Measurements from ENCODE around the gene PDGFC.
"Not testable (repeated sequence)": the region's sequence is repeated elsewhere in the genome, so short reads cannot be mapped to it uniquely, and the experiment has no call there.

PDGFC gene

GRCh38 chr4:156945532-156945931 is 26.1 kb downstream of the PDGFC start:
- TF ChIP-seq LEF1 (IDR thresholded peaks at IDR 0.05; ENCODE audit: borderline replicate concordance) (no peak), NFRKB (IDR thresholded peaks at IDR 0.05) (no peak), SP1 (IDR thresholded peaks at IDR 0.05) (no peak), TARDBP (IDR thresholded peaks at IDR 0.05) (no peak), PKNOX1 (IDR thresholded peaks at IDR 0.05) (peak; percentile 6; the same call in 1 of the 2 replicates), FOXK2 (IDR thresholded peaks at IDR 0.05) (no peak)
- DNase-seq (ENCODE audit: extremely low spot score) = no peak
- ChIA-PET POLR2A (no interaction called here), CTCF (interaction anchor here (0.6 kb wide), 1 partner anchor 9 kb away, joined by 4 read pairs; no protein-coding TSS in a partner anchor)

GRCh38 chr4:156942991-156943390 is 28.6 kb downstream of the PDGFC start:
- POLR2A ChIA-PET = no interaction called here
- TF ChIP-seq L3MBTL2 (conservative IDR thresholded peaks at IDR 0.05) (no peak), CTBP1 (IDR thresholded peaks at IDR 0.05; ENCODE audit: borderline replicate concordance) (no peak), HDGF (IDR thresholded peaks at IDR 0.05; ENCODE audit: borderline replicate concordance) (no peak), LEF1 (IDR thresholded peaks at IDR 0.05; ENCODE audit: borderline replicate concordance) (no peak), BHLHE40 (IDR thresholded peaks at IDR 0.05; ENCODE audit: borderline replicate concordance) (no peak), FOXM1 (IDR thresholded peaks at IDR 0.05; ENCODE audit: borderline replicate concordance) (no peak), ARNT (IDR thresholded peaks at IDR 0.05) (no peak), TARDBP (IDR thresholded peaks at IDR 0.05) (no peak), FOXK2 (IDR thresholded peaks at IDR 0.05) (no peak), PKNOX1 (IDR thresholded peaks at IDR 0.05) (no peak), FOXA1 (IDR thresholded peaks at IDR 0.05) (no peak), NFRKB (IDR thresholded peaks at IDR 0.05) (no peak), ELF4 (IDR thresholded peaks at IDR 0.05) (no peak), ZNF384 (IDR thresholded peaks at IDR 0.05) (no peak), SUZ12 (IDR thresholded peaks at IDR 0.05) (no peak), SP1 (IDR thresholded peaks at IDR 0.05) (no peak)
- CTCF ChIA-PET = no interaction called here

GRCh38 chr4:156941940-156942548 is 29.6 kb downstream of the PDGFC start:
- POLR2A ChIA-PET = interaction anchor here (1.0 kb wide), 1 partner anchor 11 kb away, joined by 3 read pairs; no protein-coding TSS in a partner anchor
- TF ChIP-seq FOXK2 (IDR thresholded peaks at IDR 0.05) (peak; percentile 53; the same call in 1 of the 2 replicates), L3MBTL2 (conservative IDR thresholded peaks at IDR 0.05) (peak; percentile 69), ARNT (IDR thresholded peaks at IDR 0.05) (peak; percentile 92), ZNF384 (IDR thresholded peaks at IDR 0.05) (no peak)
- DNase-seq (ENCODE audit: extremely low spot score) = peak; percentile 65
- CTCF ChIA-PET = no interaction called here

More at GRCh38 chr4:156942991-156943390, 28.6 kb downstream of the PDGFC start:
- no peak for DNase-seq (ENCODE audit: extremely low spot score)

GRCh38 chr4:156939801-156940200 is 31.8 kb downstream of the PDGFC start:
- DNase-seq (ENCODE audit: extremely low spot score) = no peak
- TF ChIP-seq FOXK2 (IDR thresholded peaks at IDR 0.05) (no peak), ELF4 (IDR thresholded peaks at IDR 0.05) (no peak), NFRKB (IDR thresholded peaks at IDR 0.05) (no peak), ARNT (IDR thresholded peaks at IDR 0.05) (no peak)
- ChIA-PET POLR2A (no interaction called here), CTCF (no interaction called here)

GRCh38 chr4:156939139-156939538 is 32.5 kb downstream of the PDGFC start:
- TF ChIP-seq CTBP1 (IDR thresholded peaks at IDR 0.05; ENCODE audit: borderline replicate concordance) = no peak
- TF ChIP-seq NFRKB (IDR thresholded peaks at IDR 0.05) = no peak
- no peak for TF ChIP-seq ELF4 (IDR thresholded peaks at IDR 0.05)
- no peak for TF ChIP-seq PKNOX1 (IDR thresholded peaks at IDR 0.05)
- no peak for TF ChIP-seq TARDBP (IDR thresholded peaks at IDR 0.05)
- TF ChIP-seq ARNT (IDR thresholded peaks at IDR 0.05) = no peak
- TF ChIP-seq SUZ12 (IDR thresholded peaks at IDR 0.05) = no peak
- no peak for TF ChIP-seq SP1 (IDR thresholded peaks at IDR 0.05)
- no peak for TF ChIP-seq LEF1 (IDR thresholded peaks at IDR 0.05; ENCODE audit: borderline replicate concordance)
- TF ChIP-seq BHLHE40 (IDR thresholded peaks at IDR 0.05; ENCODE audit: borderline replicate concordance) = no peak
- no peak for DNase-seq (ENCODE audit: extremely low spot score)
- ChIA-PET POLR2A (no interaction called here), CTCF (no interaction called here)

GRCh38 chr4:156934259-156934635 is 37.4 kb downstream of the PDGFC start:
- no peak for TF ChIP-seq ZNF384 (IDR thresholded peaks at IDR 0.05)
- TF ChIP-seq NFRKB (IDR thresholded peaks at IDR 0.05) = no peak
- TF ChIP-seq L3MBTL2 (conservative IDR thresholded peaks at IDR 0.05) = no peak
- no peak for TF ChIP-seq TARDBP (IDR thresholded peaks at IDR 0.05)
- TF ChIP-seq FOXA1 (IDR thresholded peaks at IDR 0.05) = no peak
- ChIA-PET CTCF (no interaction called here), POLR2A (no interaction called here)

GRCh38 chr4:156933633-156934258 is 37.9 kb downstream of the PDGFC start:
- DNase-seq (ENCODE audit: extremely low spot score) = no peak
- CTCF ChIA-PET = no interaction called here
- TF ChIP-seq ZNF384 (IDR thresholded peaks at IDR 0.05) (no peak), FOXM1 (IDR thresholded peaks at IDR 0.05; ENCODE audit: borderline replicate concordance) (no peak), PKNOX1 (IDR thresholded peaks at IDR 0.05) (no peak), FOXA1 (IDR thresholded peaks at IDR 0.05) (no peak), NFRKB (IDR thresholded peaks at IDR 0.05) (no peak), BHLHE40 (IDR thresholded peaks at IDR 0.05; ENCODE audit: borderline replicate concordance) (no peak), L3MBTL2 (conservative IDR thresholded peaks at IDR 0.05) (no peak), FOXK2 (IDR thresholded peaks at IDR 0.05) (no peak)
- POLR2A ChIA-PET = no interaction called here

More at GRCh38 chr4:156934259-156934635, 37.4 kb downstream of the PDGFC start:
- DNase-seq (ENCODE audit: extremely low spot score) = no peak

- CTCF ChIA-PET; POLR2A ChIA-PET; DNase-seq (ENCODE audit: extremely low spot score): not testable (repeated sequence)
Observed at GRCh38 chr4:156932360-156932759, 39.2 kb downstream of the PDGFC start.

All from HEK293T (cell line).